Measurements from ENCODE around the gene B4GALNT3.
A peak's percentile ranks its signal among the peaks of the same experiment; 100 is the strongest.

B4GALNT3 gene

DNA sequence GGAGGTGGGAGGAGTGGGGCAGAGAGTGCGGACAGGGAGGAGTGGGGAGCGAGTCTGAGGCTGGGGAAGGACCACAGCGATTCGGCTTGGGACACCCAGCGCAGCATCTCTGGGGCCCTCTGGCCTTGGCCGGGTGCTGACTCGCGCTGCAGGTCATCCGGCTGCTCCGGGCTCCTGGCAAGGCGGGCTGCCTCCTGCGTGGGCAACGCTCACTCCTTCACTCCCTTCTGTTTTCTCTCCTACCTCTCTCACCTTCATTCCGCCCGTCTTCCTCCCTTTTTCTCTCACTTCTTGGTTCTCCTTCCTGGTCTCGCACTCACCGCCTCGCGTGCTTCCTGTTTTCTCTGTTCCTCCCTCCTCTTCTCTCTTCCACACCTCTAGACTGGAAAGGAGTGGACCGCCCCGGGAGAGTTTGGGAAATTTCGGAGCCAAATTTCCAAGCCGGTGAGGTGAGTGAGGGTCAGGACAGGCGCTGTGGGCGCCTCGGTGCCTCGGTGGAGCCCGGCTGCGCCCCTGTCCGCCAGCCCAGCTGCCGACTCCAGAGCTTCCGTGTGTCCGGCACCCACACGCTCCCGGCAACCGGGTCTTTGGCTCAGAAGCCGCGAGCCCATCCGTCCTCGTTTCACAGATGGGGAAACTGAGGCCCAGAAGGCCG, 86.7 kb downstream of the B4GALNT3 start:
- TF ChIP-seq ELF4 (IDR thresholded peaks at IDR 0.05) (no peak), LEF1 (IDR thresholded peaks at IDR 0.05; ENCODE audit: borderline replicate concordance) (0 out of 2 replicates have a peak, but pooled peaks have one; percentile 32), BHLHE40 (IDR thresholded peaks at IDR 0.05; ENCODE audit: borderline replicate concordance) (no peak), NFRKB (IDR thresholded peaks at IDR 0.05) (no peak)
- no peak for DNase-seq (ENCODE audit: extremely low spot score)
- ChIA-PET CTCF (interaction anchor here (2.0 to 2.1 kb wide), 2 partner anchors 103 to 106 kb away, joined by 10 to 21 read pairs; no protein-coding TSS in a partner anchor), POLR2A (no interaction called here)

- CTCF ChIA-PET, result interaction anchor here (0.6 to 2.1 kb wide), 7 partner anchors 9 to 1016 kb away, joined by 3 to 21 read pairs (median 4); no protein-coding TSS in a partner anchor
- TF ChIP-seq L3MBTL2 (conservative IDR thresholded peaks at IDR 0.05), result no peak
- no peak; the same call in 1 of the 2 replicates for TF ChIP-seq LEF1 (IDR thresholded peaks at IDR 0.05; ENCODE audit: borderline replicate concordance)
- no peak for TF ChIP-seq FOXM1 (IDR thresholded peaks at IDR 0.05; ENCODE audit: borderline replicate concordance)
- no peak for TF ChIP-seq TARDBP (IDR thresholded peaks at IDR 0.05)
- TF ChIP-seq BHLHE40 (IDR thresholded peaks at IDR 0.05; ENCODE audit: borderline replicate concordance), result no peak
- no peak for TF ChIP-seq NFRKB (IDR thresholded peaks at IDR 0.05)
- TF ChIP-seq ZNF384 (IDR thresholded peaks at IDR 0.05), result no peak
- TF ChIP-seq HDGF (IDR thresholded peaks at IDR 0.05; ENCODE audit: borderline replicate concordance), result no peak
- TF ChIP-seq SUZ12 (IDR thresholded peaks at IDR 0.05), result no peak
- TF ChIP-seq CTBP1 (IDR thresholded peaks at IDR 0.05; ENCODE audit: borderline replicate concordance), result no peak
- no peak for TF ChIP-seq FOXK2 (IDR thresholded peaks at IDR 0.05)
- no peak for TF ChIP-seq FOXA1 (IDR thresholded peaks at IDR 0.05)
- TF ChIP-seq SP1 (IDR thresholded peaks at IDR 0.05), result no peak
- TF ChIP-seq, protein P1, sequence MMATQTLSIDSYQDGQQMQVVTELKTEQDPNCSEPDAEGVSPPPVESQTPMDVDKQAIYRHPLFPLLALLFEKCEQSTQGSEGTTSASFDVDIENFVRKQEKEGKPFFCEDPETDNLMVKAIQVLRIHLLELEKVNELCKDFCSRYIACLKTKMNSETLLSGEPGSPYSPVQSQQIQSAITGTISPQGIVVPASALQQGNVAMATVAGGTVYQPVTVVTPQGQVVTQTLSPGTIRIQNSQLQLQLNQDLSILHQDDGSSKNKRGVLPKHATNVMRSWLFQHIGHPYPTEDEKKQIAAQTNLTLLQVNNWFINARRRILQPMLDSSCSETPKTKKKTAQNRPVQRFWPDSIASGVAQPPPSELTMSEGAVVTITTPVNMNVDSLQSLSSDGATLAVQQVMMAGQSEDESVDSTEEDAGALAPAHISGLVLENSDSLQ (IDR thresholded peaks at IDR 0.05), result no peak
- no peak for TF ChIP-seq ARNT (IDR thresholded peaks at IDR 0.05)
- no peak for TF ChIP-seq ELF4 (IDR thresholded peaks at IDR 0.05)
- POLR2A ChIA-PET, result no interaction called here
- DNase-seq (ENCODE audit: extremely low spot score), result peak; percentile 93
Measured at GRCh38 chr12:546920-547845, 87.4 kb downstream of the B4GALNT3 start.

DNA sequence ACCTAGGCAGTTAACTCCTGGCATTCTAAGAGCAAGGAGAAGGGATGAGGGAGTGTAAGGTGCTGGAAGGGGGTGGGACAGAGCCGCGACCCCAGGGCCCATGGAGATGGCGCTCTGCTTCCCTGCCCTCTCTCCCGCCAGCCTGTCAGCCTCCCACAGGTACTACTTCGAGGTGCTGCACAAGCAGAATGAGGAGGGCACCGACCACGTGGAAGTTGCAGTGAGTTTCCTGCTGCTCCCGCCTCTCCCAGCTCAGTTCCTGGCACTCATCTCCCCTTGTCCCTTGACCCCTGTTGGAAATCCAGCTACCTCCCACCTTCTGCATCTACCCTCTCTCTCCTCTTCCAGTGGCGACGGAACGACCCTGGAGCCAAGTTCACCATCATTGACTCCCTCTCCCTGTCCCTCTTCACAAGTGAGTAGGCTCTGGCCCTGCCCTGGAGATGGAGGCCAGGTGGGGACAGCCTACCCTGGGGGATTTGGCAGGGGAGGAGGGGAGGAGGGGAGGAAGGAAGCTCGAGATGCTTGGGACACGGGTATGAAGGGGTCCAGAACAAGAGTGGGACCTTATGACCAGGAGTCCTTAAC, 88.2 kb downstream of the B4GALNT3 start:
- CTCF ChIA-PET, result interaction anchor here (0.6 to 2.1 kb wide), 6 partner anchors 10 to 1015 kb away, joined by 3 to 21 read pairs (median 4); no protein-coding TSS in a partner anchor
- DNase-seq (ENCODE audit: extremely low spot score), result no peak
- no peak for TF ChIP-seq ARNT (IDR thresholded peaks at IDR 0.05)
- TF ChIP-seq, protein P1 (IDR thresholded peaks at IDR 0.05), result no peak
- no peak for TF ChIP-seq NFRKB (IDR thresholded peaks at IDR 0.05)
- TF ChIP-seq CTBP1 (IDR thresholded peaks at IDR 0.05; ENCODE audit: borderline replicate concordance), result no peak
- TF ChIP-seq FOXK2 (IDR thresholded peaks at IDR 0.05), result no peak
- TF ChIP-seq FOXM1 (IDR thresholded peaks at IDR 0.05; ENCODE audit: borderline replicate concordance), result no peak
- no peak for TF ChIP-seq SP1 (IDR thresholded peaks at IDR 0.05)
- TF ChIP-seq HDGF (IDR thresholded peaks at IDR 0.05; ENCODE audit: borderline replicate concordance), result no peak
- no peak for TF ChIP-seq TARDBP (IDR thresholded peaks at IDR 0.05)
- no peak for TF ChIP-seq FOXA1 (IDR thresholded peaks at IDR 0.05)
- TF ChIP-seq ELF4 (IDR thresholded peaks at IDR 0.05), result no peak
- TF ChIP-seq BHLHE40 (IDR thresholded peaks at IDR 0.05; ENCODE audit: borderline replicate concordance), result no peak
- no peak for TF ChIP-seq LEF1 (IDR thresholded peaks at IDR 0.05; ENCODE audit: borderline replicate concordance)
- POLR2A ChIA-PET, result no interaction called here

DNA sequence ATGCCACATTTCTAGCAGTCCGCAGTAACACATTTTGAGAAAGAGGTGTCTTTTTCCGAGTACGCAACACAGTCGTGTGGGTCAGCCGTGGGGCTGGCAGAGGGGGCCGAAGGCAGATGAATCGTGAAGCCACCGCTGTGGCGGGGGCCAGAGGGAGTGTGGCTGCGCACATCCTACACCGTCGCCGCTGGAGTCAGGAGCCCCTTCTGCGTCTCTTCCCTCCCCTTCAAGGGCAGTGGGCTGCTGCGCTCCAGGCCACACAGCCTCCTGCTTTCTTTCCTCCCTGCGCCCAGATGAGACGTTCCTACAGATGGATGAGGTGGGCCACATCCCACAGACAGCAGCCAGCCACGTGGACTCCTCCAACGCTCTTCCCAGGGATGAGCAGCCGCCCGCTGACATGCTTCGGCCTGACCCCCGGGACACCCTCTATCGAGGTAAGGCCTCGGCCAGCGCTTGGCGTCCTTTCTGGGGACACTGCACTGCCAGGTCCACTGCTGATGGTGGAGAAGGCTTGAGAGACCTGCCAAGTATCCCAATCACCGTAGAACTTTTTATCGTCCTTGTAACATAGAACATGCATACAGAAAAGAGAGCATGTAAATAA, 89.8 kb downstream of the B4GALNT3 start:
- ChIA-PET CTCF (no interaction called here), POLR2A (no interaction called here)
- no peak for DNase-seq (ENCODE audit: extremely low spot score)
- TF ChIP-seq NFRKB (IDR thresholded peaks at IDR 0.05) (no peak), FOXM1 (IDR thresholded peaks at IDR 0.05; ENCODE audit: borderline replicate concordance) (no peak), SUZ12 (IDR thresholded peaks at IDR 0.05) (no peak), ELF4 (IDR thresholded peaks at IDR 0.05) (no peak), LEF1 (IDR thresholded peaks at IDR 0.05; ENCODE audit: borderline replicate concordance) (no peak), L3MBTL2 (conservative IDR thresholded peaks at IDR 0.05) (no peak), FOXK2 (IDR thresholded peaks at IDR 0.05) (no peak)

DNA sequence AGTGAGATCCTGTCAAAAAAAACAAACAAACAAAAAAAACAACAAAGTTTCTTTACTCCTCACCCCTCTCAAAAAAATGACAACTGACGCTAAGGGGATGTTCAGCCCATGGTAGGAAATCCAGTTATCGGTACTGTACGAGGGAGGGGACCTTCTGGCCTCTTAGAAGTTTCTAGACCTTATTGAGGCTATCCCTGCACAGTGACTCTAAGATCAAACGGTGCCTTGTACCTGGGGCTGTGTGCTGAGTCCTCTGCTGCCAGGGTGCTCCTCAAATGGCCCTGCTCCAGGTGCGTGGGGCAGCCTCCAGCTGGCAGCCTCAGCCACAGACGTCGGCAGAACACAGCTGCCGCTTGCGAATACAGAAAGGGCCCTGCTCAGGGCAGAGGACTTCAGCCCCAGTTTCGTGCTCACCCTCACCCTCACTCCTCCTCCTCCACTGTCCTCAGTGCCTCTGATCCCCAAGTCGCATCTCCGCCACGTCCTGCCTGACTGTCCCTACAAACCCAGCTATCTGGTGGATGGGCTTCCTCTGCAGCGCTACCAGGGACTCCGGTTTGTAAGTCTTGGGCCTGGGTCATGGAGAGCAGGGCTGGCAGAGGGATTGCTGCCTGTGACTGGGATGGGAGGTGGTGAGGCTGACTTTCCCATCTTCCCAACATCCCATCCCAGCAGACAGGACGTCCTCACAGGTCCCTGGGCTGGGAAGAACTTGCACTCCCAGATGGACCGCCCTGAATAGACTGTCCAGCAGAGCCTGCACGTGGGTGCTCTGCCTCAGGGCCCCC, 90.9 kb downstream of the B4GALNT3 start:
- ChIA-PET POLR2A (no interaction called here), CTCF (interaction anchor here (0.5 kb wide), 1 partner anchor 270 kb away, joined by 3 read pairs; no protein-coding TSS in a partner anchor)
- TF ChIP-seq ELF4 (IDR thresholded peaks at IDR 0.05) (no peak), ARNT (IDR thresholded peaks at IDR 0.05) (no peak), SUZ12 (IDR thresholded peaks at IDR 0.05) (no peak), BHLHE40 (IDR thresholded peaks at IDR 0.05; ENCODE audit: borderline replicate concordance) (no peak), FOXM1 (IDR thresholded peaks at IDR 0.05; ENCODE audit: borderline replicate concordance) (no peak), LEF1 (IDR thresholded peaks at IDR 0.05; ENCODE audit: borderline replicate concordance) (no peak), HDGF (IDR thresholded peaks at IDR 0.05; ENCODE audit: borderline replicate concordance) (no peak), SP1 (IDR thresholded peaks at IDR 0.05) (no peak), CTBP1 (IDR thresholded peaks at IDR 0.05; ENCODE audit: borderline replicate concordance) (no peak), NFRKB (IDR thresholded peaks at IDR 0.05) (no peak), L3MBTL2 (conservative IDR thresholded peaks at IDR 0.05) (no peak), ZNF384 (IDR thresholded peaks at IDR 0.05) (no peak), FOXA1 (IDR thresholded peaks at IDR 0.05) (no peak), TARDBP (IDR thresholded peaks at IDR 0.05) (no peak), FOXK2 (IDR thresholded peaks at IDR 0.05) (no peak)
- TF ChIP-seq, protein P1 (IDR thresholded peaks at IDR 0.05), result no peak
- DNase-seq (ENCODE audit: extremely low spot score), result no peak
